Neural progenitor cell (in vitro differentiated cells): Measurements from ENCODE around the gene PLXNC1.

Source experiments
- EZH2 ChIP-seq: fragments of 200-600 bp; sonication (generic); IDR thresholded peaks from 2 replicates; pipeline ENCODE4 v1.6.1; 2017; ENCODE audit warnings: antibody characterized with exemption, mild to moderate bottlenecking, moderate library complexity
- TF ChIP-seq, protein P1 (sequence below): fragments of 200-600 bp; sonication (generic); IDR thresholded peaks from 2 replicates; pipeline ENCODE4 v1.5.1; 2017; ENCODE audit warnings: antibody characterized with exemption, mild to moderate bottlenecking

DNA sequence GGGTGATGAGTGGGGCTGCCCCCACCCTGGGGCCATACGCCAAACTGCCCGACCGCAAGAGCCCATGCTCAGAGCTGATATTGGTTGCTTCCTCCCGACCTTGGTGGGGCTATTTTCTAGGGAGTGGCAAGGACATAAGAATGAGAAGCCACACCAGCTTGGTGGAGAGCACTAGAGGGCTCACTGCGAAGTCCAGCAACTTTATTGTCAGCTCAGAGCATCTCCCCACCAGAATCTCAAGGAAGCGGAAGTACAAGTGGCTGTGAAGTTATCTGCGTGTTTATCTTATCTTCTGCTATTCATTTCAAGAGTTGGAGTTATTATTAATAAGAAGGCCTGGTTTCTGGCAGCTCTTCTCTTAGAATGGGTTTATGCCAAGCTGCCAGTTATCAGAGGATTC is 4.9 kb upstream of the PLXNC1 start:
- TF ChIP-seq EZH2: no peak
- TF ChIP-seq, protein P1, sequence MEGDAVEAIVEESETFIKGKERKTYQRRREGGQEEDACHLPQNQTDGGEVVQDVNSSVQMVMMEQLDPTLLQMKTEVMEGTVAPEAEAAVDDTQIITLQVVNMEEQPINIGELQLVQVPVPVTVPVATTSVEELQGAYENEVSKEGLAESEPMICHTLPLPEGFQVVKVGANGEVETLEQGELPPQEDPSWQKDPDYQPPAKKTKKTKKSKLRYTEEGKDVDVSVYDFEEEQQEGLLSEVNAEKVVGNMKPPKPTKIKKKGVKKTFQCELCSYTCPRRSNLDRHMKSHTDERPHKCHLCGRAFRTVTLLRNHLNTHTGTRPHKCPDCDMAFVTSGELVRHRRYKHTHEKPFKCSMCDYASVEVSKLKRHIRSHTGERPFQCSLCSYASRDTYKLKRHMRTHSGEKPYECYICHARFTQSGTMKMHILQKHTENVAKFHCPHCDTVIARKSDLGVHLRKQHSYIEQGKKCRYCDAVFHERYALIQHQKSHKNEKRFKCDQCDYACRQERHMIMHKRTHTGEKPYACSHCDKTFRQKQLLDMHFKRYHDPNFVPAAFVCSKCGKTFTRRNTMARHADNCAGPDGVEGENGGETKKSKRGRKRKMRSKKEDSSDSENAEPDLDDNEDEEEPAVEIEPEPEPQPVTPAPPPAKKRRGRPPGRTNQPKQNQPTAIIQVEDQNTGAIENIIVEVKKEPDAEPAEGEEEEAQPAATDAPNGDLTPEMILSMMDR: no peak
